Mesenchymal stem cell (in vitro differentiated cells and primary cell): ENCODE measurements around the gene DEPDC5.

Experiments
- DNase-seq: peaks from one replicate; pipeline ENCODE4 v3.0.0-alpha.2; 2013
- H2AFZ ChIP-seq: one replicate; pipeline ENCODE4 v1.6.1; 2013; ENCODE audit warnings: low read depth, mild to moderate bottlenecking, control low read depth, inconsistent platforms, low read length, moderate library complexity
- H2AK5ac ChIP-seq: 2 replicates; pipeline ENCODE4 v1.6.1; 2013; ENCODE audit warnings: low read length, moderate library complexity, mild to moderate bottlenecking, inconsistent platforms; ENCODE audit not compliant: severe bottlenecking
- H2BK120ac ChIP-seq: one replicate; pipeline ENCODE4 v1.6.1; 2013; ENCODE audit warnings: low read depth, mild to moderate bottlenecking, inconsistent platforms, low read length, moderate library complexity
- H2BK12ac ChIP-seq, 2 experiments: one replicate each; pipeline ENCODE4 v1.6.1; 2013; ENCODE audit warnings: inconsistent platforms in 2 of 2, low read length in 2 of 2, mild to moderate bottlenecking in 2 of 2, moderate library complexity in 2 of 2, control low read depth in 1 of 2
- H2BK15ac ChIP-seq: one replicate; pipeline ENCODE4 v1.6.1; 2013; ENCODE audit warnings: mild to moderate bottlenecking, low read depth, inconsistent platforms; ENCODE audit not compliant: poor library complexity, severe bottlenecking
- H2BK5ac ChIP-seq: 2 replicates; pipeline ENCODE4 v1.6.1; 2013; ENCODE audit warnings: low read depth, mild to moderate bottlenecking, low read length, control low read depth, inconsistent platforms; ENCODE audit not compliant: poor library complexity, severe bottlenecking
- H3K14ac ChIP-seq, 2 experiments: one replicate each; pipeline ENCODE4 v1.6.1; 2013; ENCODE audit warnings: inconsistent platforms in 2 of 2, low read length in 2 of 2, control low read depth in 1 of 2, mild to moderate bottlenecking in 1 of 2, moderate library complexity in 1 of 2
- H3K18ac ChIP-seq, 2 experiments: one replicate each; pipeline ENCODE4 v1.6.1; 2013; ENCODE audit warnings: inconsistent platforms in 2 of 2, low read length in 2 of 2, control low read depth in 1 of 2, low read depth in 1 of 2, mild to moderate bottlenecking in 1 of 2
- H3K23ac ChIP-seq, 2 experiments: one replicate each; pipeline ENCODE4 v1.6.1; 2013; ENCODE audit warnings: inconsistent platforms in 2 of 2, low read length in 2 of 2, mild to moderate bottlenecking in 2 of 2, moderate library complexity in 2 of 2, control low read depth in 1 of 2
- H3K27ac ChIP-seq: 2 replicates; pipeline ENCODE4 v1.5.1; 2013; ENCODE audit warnings: mild to moderate bottlenecking, moderate library complexity, low read length, control low read depth, inconsistent platforms; ENCODE audit not compliant: poor library complexity, severe bottlenecking
- H3K27me3 ChIP-seq, 2 experiments: 2 replicates each; pipeline versions ENCODE4 v1.6.1 to v1.7.0; 2013; ENCODE audit warnings: low read length in 2 of 2, mild to moderate bottlenecking in 2 of 2, moderate library complexity in 2 of 2, control low read depth in 1 of 2, inconsistent platforms in 1 of 2; ENCODE audit not compliant: control insufficient read depth in 1 of 2, insufficient read depth in 1 of 2
- H3K36me3 ChIP-seq, 2 experiments: 2 replicates each; pipeline versions ENCODE4 v1.6.1 to v1.7.0; 2013; ENCODE audit warnings: low read length in 2 of 2, control low read depth in 1 of 2, inconsistent platforms in 1 of 2, low read depth in 1 of 2, mild to moderate bottlenecking in 1 of 2; ENCODE audit not compliant: insufficient read depth in 2 of 2, control insufficient read depth in 1 of 2
- H3K4ac ChIP-seq, 2 experiments: one replicate each; pipeline ENCODE4 v1.6.1; 2013; ENCODE audit warnings: inconsistent platforms in 2 of 2, low read length in 2 of 2, mild to moderate bottlenecking in 2 of 2, moderate library complexity in 2 of 2, control low read depth in 1 of 2, low read depth in 1 of 2
- H3K4me1 ChIP-seq: 2 replicates; pipeline ENCODE4 v1.6.1; 2013; ENCODE audit warnings: low read depth, low read length, control low read depth; ENCODE audit not compliant: control insufficient read depth, insufficient read depth
- H3K4me2 ChIP-seq: 2 replicates; pipeline ENCODE4 v1.6.1; 2013; ENCODE audit warnings: low read length, mild to moderate bottlenecking, inconsistent platforms; ENCODE audit not compliant: poor library complexity, severe bottlenecking
- H3K4me3 ChIP-seq, 2 experiments: 2 replicates each; pipeline versions ENCODE4 v1.5.1 to v1.7.0; 2013; ENCODE audit warnings: low read length in 2 of 2, mild to moderate bottlenecking in 2 of 2, control low read depth in 1 of 2, low read depth in 1 of 2; ENCODE audit not compliant: insufficient read depth in 1 of 2
- H3K79me1 ChIP-seq: replicated peaks from 2 replicates; pipeline ENCODE4 v1.6.1; 2013; ENCODE audit warnings: mild to moderate bottlenecking, control low read depth, low read length, inconsistent platforms; ENCODE audit not compliant: poor library complexity, severe bottlenecking
- H3K9ac ChIP-seq: 2 replicates; pipeline ENCODE4 v1.7.0; 2013; ENCODE audit warnings: mild to moderate bottlenecking, low read length, moderate library complexity
- H3K9me3 ChIP-seq: 2 replicates; pipeline ENCODE4 v1.7.0; 2013; ENCODE audit warnings: mild to moderate bottlenecking, low read length; ENCODE audit not compliant: control insufficient read depth
- H4K8ac ChIP-seq: one replicate; pipeline ENCODE4 v1.6.1; 2013; ENCODE audit warnings: inconsistent platforms, mild to moderate bottlenecking, low read length, moderate library complexity
- H4K91ac ChIP-seq: one replicate; pipeline ENCODE4 v1.6.1; 2013; ENCODE audit warnings: mild to moderate bottlenecking, low read length, inconsistent platforms
- WGBS: methylation state at CpG from one replicate; pipeline ENCODE4 v1.1.7; 2013; ENCODE audit warnings: mixed read lengths; 5-methylcytosine and 5-hydroxymethylcytosine counted together

Gene DEPDC5

DNA sequence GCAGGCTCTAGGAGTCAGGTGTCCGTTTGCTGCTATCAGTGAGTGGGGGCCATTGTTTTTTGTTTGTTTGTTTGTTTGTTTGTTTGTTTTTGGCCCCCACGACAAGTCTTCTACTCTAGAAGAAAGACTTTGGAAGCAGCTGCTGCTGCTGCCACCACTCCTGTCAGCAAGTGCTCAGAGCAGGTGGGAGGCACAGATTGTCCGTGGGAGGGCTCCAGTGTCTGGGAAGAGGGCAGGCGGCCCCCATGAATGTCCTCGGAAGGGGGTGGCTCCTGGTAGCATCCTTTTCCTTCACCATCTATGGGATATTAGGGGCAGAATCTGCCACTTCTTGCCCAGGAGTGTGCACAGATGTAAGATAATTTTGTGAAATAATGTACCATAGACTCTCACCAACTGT lies 152.8 kb downstream of the DEPDC5 start:
- Histone ChIP-seq H2BK15ac (no peak overlapping the region), H2BK5ac (no peak overlapping the region), H2AFZ (no peak overlapping the region), H3K27me3 (no peaks in the 10 kb centered on the region), H3K9ac (no peak overlapping the region), H3K36me3 (peaks cover 37 to 65% of the 10 kb centered on the region in 2 experiments), H3K4ac (no peak overlapping the region), H2BK120ac (no peak overlapping the region), H3K79me1 (no peaks in the 10 kb centered on the region), H3K4me1 (no peaks in the 10 kb centered on the region), H2BK12ac (no peak overlapping the region), H3K9me3 (no peaks in the 10 kb centered on the region), H3K4me2 (no peak overlapping the region), H2AK5ac (no peak overlapping the region), H3K27ac (no peak overlapping the region), H3K18ac (no peak overlapping the region), H3K4me3 (no peak overlapping the region), H3K23ac (no peak overlapping the region), H4K91ac (no peak overlapping the region), H4K8ac (no peak overlapping the region), H3K14ac (no peak overlapping the region)
- DNase-seq, result no peak
- WGBS, result 91% methylated on average over 4 of the region's 5 CpGs

DNA sequence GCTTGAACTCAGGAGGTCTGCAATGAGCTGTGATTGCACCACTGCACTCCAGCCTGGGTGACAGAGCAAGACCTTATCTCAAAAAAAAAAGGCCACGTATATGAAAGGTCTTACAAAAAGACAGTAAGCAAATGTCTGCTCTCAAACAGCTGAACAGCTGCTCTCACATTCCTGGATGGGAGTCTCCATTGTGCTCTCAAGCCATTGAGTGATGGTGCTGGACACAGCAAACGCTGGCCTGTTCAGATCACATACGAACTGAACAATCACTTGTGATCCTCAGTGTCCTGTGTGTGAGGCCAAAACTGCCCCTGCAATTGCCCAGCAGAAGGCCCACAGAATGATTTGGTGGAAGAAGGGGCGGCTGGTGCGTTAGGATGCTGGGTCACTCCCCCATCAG lies 156.2 kb downstream of the DEPDC5 start:
- no peaks in the 10 kb centered on the region for H3K79me1 ChIP-seq
- no peaks in the 10 kb centered on the region for H3K27me3 ChIP-seq
- no peak for DNase-seq
- no peak overlapping the region for H3K18ac ChIP-seq
- no peak overlapping the region for H2BK120ac ChIP-seq
- H2AFZ ChIP-seq, result no peak overlapping the region
- no peak overlapping the region for H2BK15ac ChIP-seq
- no peak overlapping the region for H3K4me3 ChIP-seq
- no peaks in the 10 kb centered on the region for H3K9me3 ChIP-seq
- H3K4me1 ChIP-seq, result no peaks in the 10 kb centered on the region
- no peak overlapping the region for H3K4ac ChIP-seq
- H3K4me2 ChIP-seq, result no peak overlapping the region
- H2BK5ac ChIP-seq, result no peak overlapping the region
- H3K27ac ChIP-seq, result no peak overlapping the region
- no peak overlapping the region for H4K91ac ChIP-seq
- H4K8ac ChIP-seq, result no peak overlapping the region
- no peak overlapping the region for H2AK5ac ChIP-seq
- H3K14ac ChIP-seq, result no peak overlapping the region
- no peak overlapping the region for H3K9ac ChIP-seq
- H3K36me3 ChIP-seq, result peaks cover 19 to 38% of the 10 kb centered on the region in 2 experiments
- H2BK12ac ChIP-seq, result no peak overlapping the region
- 95% methylated on average over 5 of the region's 5 CpGs for WGBS
- H3K23ac ChIP-seq, result no peak overlapping the region

GRCh38 chr22:31911565-31912406 lies 158.0 kb downstream of the DEPDC5 start:
- Histone ChIP-seq H3K18ac (no peak overlapping the region), H3K27ac (no peak overlapping the region), H2AK5ac (no peak overlapping the region), H3K4ac (no peak overlapping the region), H4K91ac (no peak overlapping the region), H2BK12ac (peak overlapping the region in 1 of 2 experiments; percentile 32), H3K4me2 (no peak overlapping the region), H3K27me3 (peaks cover 0 to under 1% of the 10 kb centered on the region in 2 experiments), H2AFZ (no peak overlapping the region), H3K9me3 (no peaks in the 10 kb centered on the region), H4K8ac (peak overlapping the region; percentile 42), H3K79me1 (no peaks in the 10 kb centered on the region), H2BK5ac (no peak overlapping the region), H3K4me1 (no peaks in the 10 kb centered on the region), H3K14ac (peak overlapping the region in 1 of 2 experiments; percentile 57), H3K23ac (no peak overlapping the region), H3K36me3 (peaks cover 6 to 21% of the 10 kb centered on the region in 2 experiments), H3K9ac (no peak overlapping the region), H2BK15ac (no peak overlapping the region), H2BK120ac (no peak overlapping the region), H3K4me3 (no peak overlapping the region)
- 91% methylated on average over 7 of the region's 7 CpGs for WGBS
- no peak for DNase-seq

DNA sequence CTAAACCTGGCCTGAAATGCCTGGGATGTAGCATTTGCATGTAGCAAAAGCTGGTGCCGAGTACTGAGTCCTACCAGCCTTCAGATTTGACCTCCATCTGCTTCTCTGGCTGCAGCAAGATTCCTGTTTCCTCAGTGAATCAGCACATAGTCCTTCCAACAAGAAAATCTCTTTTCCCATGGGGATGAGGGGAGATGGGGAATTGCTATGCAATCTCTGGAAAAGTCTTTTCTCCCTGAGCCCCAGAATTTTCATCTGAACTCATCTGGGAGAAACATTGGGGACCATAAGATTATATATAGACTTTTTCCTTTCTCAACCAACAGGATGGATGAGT lies 158.6 kb downstream of the DEPDC5 start:
- Histone ChIP-seq H3K4ac (no peak overlapping the region), H2AK5ac (no peak overlapping the region), H3K14ac (peak overlapping the region in 1 of 2 experiments; percentile 57), H3K18ac (no peak overlapping the region), H2BK12ac (peak overlapping the region in 1 of 2 experiments; percentile 32), H3K4me1 (no peaks in the 10 kb centered on the region), H3K27me3 (peaks cover 0 to 6% of the 10 kb centered on the region in 2 experiments), H4K91ac (no peak overlapping the region), H4K8ac (no peak overlapping the region), H3K4me3 (no peak overlapping the region), H3K36me3 (peaks cover 6 to 17% of the 10 kb centered on the region in 2 experiments), H2BK15ac (no peak overlapping the region), H3K27ac (no peak overlapping the region), H3K23ac (no peak overlapping the region), H2BK120ac (no peak overlapping the region), H3K4me2 (no peak overlapping the region), H3K9ac (no peak overlapping the region), H3K9me3 (no peaks in the 10 kb centered on the region), H2AFZ (no peak overlapping the region), H2BK5ac (no peak overlapping the region), H3K79me1 (no peaks in the 10 kb centered on the region)
- DNase-seq, result no peak
- no CpG with 5 or more reads among the region's 1 CpG for WGBS
